Activated naive CD4-positive, alpha-beta T cell (primary cell): ENCODE measurements around the gene ATP6V0D1.

Experiments
- DNase-seq, 4 experiments: peaks; one replicate each; lab custom pipeline; 2025; lab: John Stamatoyannopoulos, UW

The ATP6V0D1 gene

GRCh38 chr16:67445441-67445912 is 35.5 kb downstream of the ATP6V0D1 start:
- DNase-seq = no peak

GRCh38 chr16:67445126-67445426 is 35.9 kb downstream of the ATP6V0D1 start:
- DNase-seq = no peak

- no peak for DNase-seq
These were observed 36.5 kb downstream of the ATP6V0D1 start for GRCh38 chr16:67444259-67445125.

- no peak for DNase-seq
These were observed 37.7 kb downstream of the ATP6V0D1 start for GRCh38 chr16:67443265-67443664.

- no peak for DNase-seq
These were observed 38.2 kb downstream of the ATP6V0D1 start for GRCh38 chr16:67442581-67443255.

GRCh38 chr16:67441907-67442306 is 39.0 kb downstream of the ATP6V0D1 start:
- DNase-seq = no peak

- DNase-seq = no peak
These were observed 39.6 kb downstream of the ATP6V0D1 start for GRCh38 chr16:67441271-67441753.

GRCh38 chr16:67438824-67439393 is 42.0 kb downstream of the ATP6V0D1 start:
- no peak for DNase-seq

- no peak for DNase-seq
These were observed 42.7 kb downstream of the ATP6V0D1 start for GRCh38 chr16:67438098-67438791.

- DNase-seq = no peak
These were observed 43.4 kb downstream of the ATP6V0D1 start for GRCh38 chr16:67437513-67437912.

- no peak for DNase-seq
These were observed 44.2 kb downstream of the ATP6V0D1 start for GRCh38 chr16:67436640-67437193.

GRCh38 chr16:67435758-67436164 is 45.2 kb downstream of the ATP6V0D1 start:
- DNase-seq = no peak

GRCh38 chr16:67433131-67433719 is 47.7 kb downstream of the ATP6V0D1 start:
- no peak for DNase-seq

- no peak for DNase-seq
These were observed 48.5 kb downstream of the ATP6V0D1 start for GRCh38 chr16:67432506-67432890.

- DNase-seq = no peak
These were observed 49.0 kb downstream of the ATP6V0D1 start for GRCh38 chr16:67431775-67432505.

- peak in 1 of 4 experiments; percentile 12 for DNase-seq
These were observed 49.8 kb downstream of the ATP6V0D1 start, which contains the start of gene HSD11B2 for GRCh38 chr16:67430977-67431774. TSS of gene HSD11B2 (plus strand) at chr16:67431121. CDS start at chr16:67431249, 128 bp downstream.

- peak in 1 of 4 experiments; percentile 10 for DNase-seq
These were observed 50.4 kb downstream of the ATP6V0D1 start for GRCh38 chr16:67430504-67430976.

- no peak for DNase-seq
These were observed 51.0 kb downstream of the ATP6V0D1 start for GRCh38 chr16:67429799-67430503.
